OCI-LY3 (cell line): ENCODE results near the gene ARID1B.

ENCODE experiments used
- H2AFZ ChIP-seq: fragments of 200-600, 300-600 bp; shearing (Covaris generic); 2 replicates; pipeline ENCODE4 v1.6.0; 2014; ENCODE audit warnings: antibody characterized with exemption, low read depth, low read length
- H3K27ac ChIP-seq: fragments of 200-600, 300-600 bp; sonication (generic); 2 replicates; pipeline ENCODE4 v1.5.1; 2014; ENCODE audit warnings: mild to moderate bottlenecking, low read length, moderate library complexity, mixed read lengths
- H3K27me3 ChIP-seq: fragments of 200-600, 300-600 bp; sonication (generic); 2 replicates; pipeline ENCODE4 v1.6.1; 2014; ENCODE audit warnings: low read depth, low read length, mixed read lengths
- H3K36me3 ChIP-seq: fragments of 200-600, 300-600 bp; sonication (generic); replicated peaks from 2 replicates; pipeline ENCODE3; 2014; ENCODE audit warnings: low read depth, low read length, mixed read lengths
- H3K4me1 ChIP-seq: fragments of 300-600, 200-600 bp; sonication (generic); 2 replicates; pipeline ENCODE4 v1.6.1; 2014; ENCODE audit warnings: low read length, mixed read lengths
- H3K4me2 ChIP-seq: fragments of 200-600, 300-600 bp; sonication (generic); 2 replicates; pipeline ENCODE4 v1.6.1; 2014; ENCODE audit warnings: low read length, mixed read lengths
- H3K4me3 ChIP-seq: fragments of 300-600, 200-600 bp; sonication (generic); 2 replicates; pipeline ENCODE4 v1.5.1; 2014; ENCODE audit warnings: antibody characterized with exemption, mild to moderate bottlenecking, low read length, moderate library complexity
- H3K79me2 ChIP-seq: fragments of 300-600, 200-600 bp; shearing (Covaris generic); 2 replicates; pipeline ENCODE4 v1.6.1; 2014; ENCODE audit warnings: mild to moderate bottlenecking, low read length, mixed read lengths
- H3K9ac ChIP-seq: fragments of 300-600, 200-600 bp; shearing (Covaris generic); 2 replicates; pipeline ENCODE4 v1.6.0; 2014; ENCODE audit warnings: mild to moderate bottlenecking, low read length, moderate library complexity
- H3K9me3 ChIP-seq: fragments of 200-600, 300-600 bp; shearing (Covaris generic); 2 replicates; pipeline ENCODE4 v1.6.1; 2014; ENCODE audit warnings: low read length, mixed read lengths; ENCODE audit not compliant: insufficient read depth
- H4K20me1 ChIP-seq: fragments of 200-600, 300-600 bp; sonication (generic); 2 replicates; pipeline ENCODE4 v1.6.1; 2016; ENCODE audit warnings: low read length, mixed read lengths; ENCODE audit not compliant: insufficient read depth
- CTCF ChIP-seq: fragments of 200-600, 300-600 bp; sonication (generic); IDR thresholded peaks from 2 replicates; pipeline ENCODE4 v1.5.1; 2014; ENCODE audit warnings: antibody characterized with exemption, low read length, low read depth
- EZH2phosphoT487 ChIP-seq: fragments of 200-600 bp; shearing (Covaris generic); IDR thresholded peaks from 2 replicates; pipeline ENCODE4 v1.6.1; 2018; ENCODE audit warnings: antibody characterized with exemption, mixed run types, low read depth

Gene ARID1B

GRCh38 chr6:156842598-156843250 is 65.5 kb downstream of the ARID1B start:
- peaks cover 70% of the 10 kb centered on the region for H3K79me2 ChIP-seq
- no peak overlapping the region for H3K9ac ChIP-seq
- no peaks in the 10 kb centered on the region for H3K9me3 ChIP-seq
- no peaks in the 10 kb centered on the region for H3K36me3 ChIP-seq
- no peak overlapping the region for H3K27ac ChIP-seq
- peaks cover 36% of the 10 kb centered on the region for H4K20me1 ChIP-seq
- no peaks in the 10 kb centered on the region for H3K27me3 ChIP-seq
- H2AFZ ChIP-seq = no peak overlapping the region
- H3K4me2 ChIP-seq = no peak overlapping the region
- H3K4me3 ChIP-seq = no peak overlapping the region
- H3K4me1 ChIP-seq = peaks cover 5% of the 10 kb centered on the region; the same call in 1 of the 2 replicates
- TF ChIP-seq EZH2phosphoT487 (no peak), CTCF (no peak)

- no peaks in the 10 kb centered on the region for H3K9me3 ChIP-seq
- H3K27me3 ChIP-seq = no peaks in the 10 kb centered on the region
- H3K36me3 ChIP-seq = no peaks in the 10 kb centered on the region
- no peak overlapping the region for H3K9ac ChIP-seq
- H3K4me3 ChIP-seq = no peak overlapping the region
- no peak overlapping the region for H3K27ac ChIP-seq
- peaks cover 8% of the 10 kb centered on the region for H3K4me1 ChIP-seq
- no peak overlapping the region for H2AFZ ChIP-seq
- H4K20me1 ChIP-seq = peaks cover 50% of the 10 kb centered on the region
- peaks cover 79% of the 10 kb centered on the region for H3K79me2 ChIP-seq
- H3K4me2 ChIP-seq = no peak overlapping the region
- TF ChIP-seq CTCF (no peak), EZH2phosphoT487 (no peak)
Measured at GRCh38 chr6:156844089-156844488, 66.9 kb downstream of the ARID1B start.

GRCh38 chr6:156845454-156846155 is 68.4 kb downstream of the ARID1B start:
- Histone ChIP-seq H3K4me3 (no peak overlapping the region), H3K4me2 (no peak overlapping the region), H3K9me3 (no peaks in the 10 kb centered on the region), H3K79me2 (peaks cover 74% of the 10 kb centered on the region), H3K9ac (no peak overlapping the region), H3K36me3 (no peaks in the 10 kb centered on the region), H4K20me1 (peaks cover 65% of the 10 kb centered on the region), H2AFZ (no peak overlapping the region), H3K4me1 (peaks cover 22% of the 10 kb centered on the region), H3K27me3 (0 out of 2 replicates have a peak, but pooled peaks cover 7% of the 10 kb centered on the region), H3K27ac (no peak overlapping the region)
- TF ChIP-seq CTCF (no peak), EZH2phosphoT487 (no peak)

- Histone ChIP-seq H3K79me2 (peaks cover 74% of the 10 kb centered on the region), H3K4me3 (no peak overlapping the region), H3K36me3 (no peaks in the 10 kb centered on the region), H3K27me3 (0 out of 2 replicates have a peak, but pooled peaks cover 10% of the 10 kb centered on the region), H2AFZ (no peak overlapping the region), H3K4me1 (peaks cover 36% of the 10 kb centered on the region), H3K9ac (no peak overlapping the region), H4K20me1 (peaks cover 74% of the 10 kb centered on the region), H3K4me2 (no peak overlapping the region), H3K27ac (no peak overlapping the region), H3K9me3 (no peaks in the 10 kb centered on the region)
- TF ChIP-seq EZH2phosphoT487 = no peak
- no peak for TF ChIP-seq CTCF
Measured at GRCh38 chr6:156846845-156847599, 69.8 kb downstream of the ARID1B start.
